AG10803 (cell line): Measurements from ENCODE around the gene GOLGA3.
"Not testable (repeated sequence)": the region's sequence is repeated elsewhere in the genome, so short reads cannot be mapped to it uniquely, and the experiment has no call there.

Source experiments
- DNase-seq: peaks from one replicate; pipeline ENCODE4 v3.0.0; 2010; ENCODE audit warnings: low read depth
- H3K4me3 ChIP-seq: 2 replicates; pipeline ENCODE4 v1.5.1; 2011; ENCODE audit warnings: mild to moderate bottlenecking, low read length, control low read depth
- TF ChIP-seq, protein P1 (sequence below): conservative IDR thresholded peaks from 2 replicates; pipeline ENCODE4 v1.5.1; 2011; ENCODE audit warnings: mild to moderate bottlenecking, low read length, control low read depth, inconsistent platforms

Gene GOLGA3

DNA sequence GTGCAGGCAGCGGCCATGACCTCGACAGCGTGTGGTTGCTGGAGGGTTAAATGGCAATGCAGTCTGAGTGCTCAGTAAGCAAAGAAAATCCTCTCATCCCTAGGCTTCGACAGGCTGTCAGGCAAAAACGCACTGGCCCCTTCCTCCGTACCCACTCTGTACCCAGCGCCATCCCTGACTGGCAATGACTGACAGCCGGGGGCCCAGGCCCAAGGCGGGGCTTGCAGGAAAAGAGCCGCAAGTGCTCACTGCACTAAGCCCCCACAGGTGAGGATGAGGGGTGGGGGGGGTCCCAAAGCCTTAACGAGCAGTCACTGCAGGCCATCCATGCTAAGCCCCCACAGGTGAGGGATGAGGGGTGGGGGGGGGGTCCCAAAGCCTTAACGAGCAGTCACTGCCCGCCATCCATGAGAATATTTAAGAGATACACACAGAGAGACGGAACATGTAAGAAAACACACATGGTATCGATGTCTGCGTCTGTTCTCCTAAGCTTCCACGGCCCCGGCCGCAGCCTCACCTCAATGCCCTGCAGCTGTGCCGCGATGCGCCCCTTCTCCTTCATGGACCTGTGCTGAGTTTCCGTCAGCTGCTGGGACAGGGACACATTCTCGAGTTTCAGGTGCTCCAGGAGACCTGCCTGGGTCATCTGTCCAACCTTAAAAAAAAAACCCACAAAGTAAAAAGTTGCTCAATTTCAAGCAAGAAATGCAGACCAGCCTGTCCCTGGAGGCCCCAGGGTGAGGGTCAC lies 30.7 kb downstream of the GOLGA3 start:
- no peak for DNase-seq
- TF ChIP-seq, protein P1, sequence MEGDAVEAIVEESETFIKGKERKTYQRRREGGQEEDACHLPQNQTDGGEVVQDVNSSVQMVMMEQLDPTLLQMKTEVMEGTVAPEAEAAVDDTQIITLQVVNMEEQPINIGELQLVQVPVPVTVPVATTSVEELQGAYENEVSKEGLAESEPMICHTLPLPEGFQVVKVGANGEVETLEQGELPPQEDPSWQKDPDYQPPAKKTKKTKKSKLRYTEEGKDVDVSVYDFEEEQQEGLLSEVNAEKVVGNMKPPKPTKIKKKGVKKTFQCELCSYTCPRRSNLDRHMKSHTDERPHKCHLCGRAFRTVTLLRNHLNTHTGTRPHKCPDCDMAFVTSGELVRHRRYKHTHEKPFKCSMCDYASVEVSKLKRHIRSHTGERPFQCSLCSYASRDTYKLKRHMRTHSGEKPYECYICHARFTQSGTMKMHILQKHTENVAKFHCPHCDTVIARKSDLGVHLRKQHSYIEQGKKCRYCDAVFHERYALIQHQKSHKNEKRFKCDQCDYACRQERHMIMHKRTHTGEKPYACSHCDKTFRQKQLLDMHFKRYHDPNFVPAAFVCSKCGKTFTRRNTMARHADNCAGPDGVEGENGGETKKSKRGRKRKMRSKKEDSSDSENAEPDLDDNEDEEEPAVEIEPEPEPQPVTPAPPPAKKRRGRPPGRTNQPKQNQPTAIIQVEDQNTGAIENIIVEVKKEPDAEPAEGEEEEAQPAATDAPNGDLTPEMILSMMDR = no peak
- H3K4me3 ChIP-seq = no peak overlapping the region

DNA sequence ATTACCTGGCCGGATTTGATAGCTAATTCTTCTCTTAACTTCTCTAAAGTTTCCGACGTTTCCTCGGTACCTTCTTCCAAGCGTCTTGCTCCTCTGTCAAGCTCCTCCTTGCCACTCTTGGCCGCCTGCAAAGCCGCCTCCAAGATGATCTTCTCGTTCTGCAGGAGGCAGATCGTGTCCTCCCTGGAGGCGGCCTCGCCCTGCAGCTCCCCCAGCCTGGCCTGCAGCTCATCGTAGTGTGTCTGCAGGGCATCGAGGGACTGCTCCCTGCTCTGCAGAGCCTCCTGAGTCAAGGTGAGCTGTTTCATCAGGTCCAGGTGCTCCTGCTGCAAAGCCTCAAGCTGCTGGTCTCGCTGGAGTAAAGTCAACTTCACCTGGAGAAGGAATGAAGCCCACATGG lies 32.8 kb downstream of the GOLGA3 start:
- no peak overlapping the region for H3K4me3 ChIP-seq
- TF ChIP-seq, protein P1 = no peak
- DNase-seq = no peak

DNA sequence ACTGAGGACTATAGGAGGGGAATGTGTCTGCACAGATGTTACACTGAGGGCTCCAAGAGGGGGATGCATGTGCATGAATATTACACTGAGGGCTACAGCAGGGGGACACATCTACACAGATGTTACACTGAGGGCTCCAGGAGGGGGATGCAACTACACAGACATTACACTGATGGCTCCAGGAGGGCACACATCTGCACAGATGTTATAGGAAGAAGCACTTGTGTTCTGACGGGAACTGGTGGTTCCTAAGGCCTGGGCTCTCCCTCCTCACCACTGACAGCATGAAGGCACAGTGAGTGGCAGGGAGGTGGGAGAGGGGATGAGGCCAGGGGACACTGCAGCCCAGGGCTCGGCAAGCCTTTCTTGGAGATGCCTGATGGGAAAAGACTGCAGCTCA lies 36.7 kb downstream of the GOLGA3 start:
- DNase-seq, H3K4me3 ChIP-seq: not testable (repeated sequence)

DNA sequence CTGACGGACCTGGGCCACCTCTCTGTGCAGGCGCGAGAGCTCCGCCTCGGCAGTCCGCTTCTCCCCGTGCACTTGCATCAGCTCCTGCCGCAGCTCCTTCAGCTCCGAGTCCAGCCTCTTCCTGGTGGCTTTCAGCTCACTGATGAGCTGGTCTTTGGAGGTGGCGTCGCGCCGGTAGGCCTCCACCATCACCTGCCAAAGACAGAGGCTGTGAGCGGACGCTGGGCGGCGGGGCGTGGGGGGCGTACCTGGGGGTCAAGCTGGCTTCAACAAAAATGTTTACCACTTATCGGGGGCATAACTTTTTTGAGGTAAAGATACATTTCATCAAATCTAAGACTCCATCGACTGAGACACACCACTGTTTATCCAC lies 39.6 kb downstream of the GOLGA3 start:
- TF ChIP-seq, protein P1 = no peak
- DNase-seq = no peak
- H3K4me3 ChIP-seq = no peak overlapping the region

DNA sequence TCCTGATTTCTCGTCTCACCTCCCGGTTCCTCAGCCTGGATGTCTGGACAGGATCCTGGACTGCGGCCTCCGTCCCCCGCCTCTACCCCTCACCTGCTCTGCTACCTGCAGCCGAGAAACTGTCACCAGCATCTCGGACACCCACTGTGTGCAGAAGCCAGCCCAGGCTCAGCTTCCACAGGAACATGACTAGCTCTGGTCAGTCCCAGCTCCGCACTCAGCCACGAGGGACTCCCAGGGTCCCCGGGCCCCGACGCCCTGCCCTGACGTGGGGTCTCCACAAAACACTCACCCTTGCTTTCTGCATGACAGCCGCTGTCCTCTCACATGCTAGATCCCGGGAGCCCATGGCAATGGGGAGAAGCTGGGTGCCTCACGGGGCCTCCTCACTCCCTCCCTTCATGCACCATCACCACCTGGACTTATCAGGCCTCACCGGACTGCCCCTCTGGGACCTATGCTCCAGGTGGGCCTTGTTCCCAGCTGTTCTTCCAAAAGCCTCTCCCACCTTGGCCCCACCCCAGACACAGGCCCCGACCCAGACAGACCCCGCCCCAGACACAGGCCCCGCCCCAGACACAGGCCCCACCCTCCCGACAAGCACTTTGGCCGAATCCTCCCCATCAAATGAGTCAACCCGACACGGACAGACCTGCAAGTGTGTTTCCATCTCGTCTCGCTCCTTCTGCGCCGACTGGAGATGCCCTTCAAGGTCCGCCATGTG lies 40.1 kb downstream of the GOLGA3 start:
- TF ChIP-seq, protein P1 = no peak
- DNase-seq = no peak
- no peak overlapping the region for H3K4me3 ChIP-seq

DNA sequence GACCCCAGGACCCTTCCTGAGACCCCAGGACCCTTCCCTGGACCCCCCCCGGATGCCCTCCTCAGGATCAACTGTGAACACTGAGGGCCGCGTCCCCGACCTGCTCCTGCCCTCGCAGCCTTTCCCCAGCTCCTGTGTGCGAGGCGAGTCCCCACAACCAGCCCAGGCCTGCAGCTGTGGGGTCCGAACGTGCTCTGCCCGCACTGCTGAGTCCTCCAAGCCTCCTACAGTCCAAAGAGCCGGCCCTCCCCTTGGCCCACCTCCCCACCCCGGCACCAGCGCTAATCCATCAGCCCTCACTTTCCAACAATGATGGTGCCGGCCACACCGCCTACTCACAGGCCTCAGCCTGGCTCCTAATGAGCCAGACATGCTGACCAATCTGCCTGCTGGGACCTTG lies 40.8 kb downstream of the GOLGA3 start:
- no peak overlapping the region for H3K4me3 ChIP-seq
- TF ChIP-seq, protein P1 = no peak
- no peak for DNase-seq

DNA sequence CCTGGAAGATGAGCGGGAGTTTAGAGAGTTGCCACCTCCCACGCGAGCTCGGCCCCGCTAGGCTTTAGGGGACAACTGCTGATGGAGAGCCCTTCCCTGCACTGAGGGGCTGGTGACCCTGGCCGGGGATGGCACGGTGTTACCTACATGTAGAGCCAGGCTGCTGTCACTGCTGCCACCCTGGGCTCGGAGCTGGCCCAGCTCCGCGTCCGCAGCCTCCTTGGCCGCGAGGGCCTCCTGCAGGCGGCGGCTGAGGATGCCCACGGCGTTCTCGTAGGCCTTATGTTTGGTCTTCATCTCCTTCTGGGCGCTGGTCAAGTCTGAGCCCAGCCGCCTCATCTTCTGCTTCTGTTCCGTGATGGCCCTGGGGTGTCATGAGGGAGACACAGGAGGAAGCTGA lies 42.5 kb downstream of the GOLGA3 start:
- DNase-seq = no peak
- TF ChIP-seq, protein P1 = no peak
- H3K4me3 ChIP-seq = no peak overlapping the region
